SK-N-SH (cell line): ENCODE results near the gene ARID1A. TPM values are rescaled to one million over a fixed set of nuclear protein-coding genes. Genes with fewer than 3 reads are reported as not detected.
A peak's percentile ranks its signal among the peaks of the same experiment; 100 is the strongest.

Experiments used
- CTCF ChIA-PET: fragments of 300-600, 350-600 bp; formaldehyde crosslinking; extraction: SDS; loops from one replicate; lab custom pipeline; 2021; lab: Yijun Ruan, JAX
- POLR2A ChIA-PET: fragments of 350-600 bp; sonication (Branson Sonifier 250); formaldehyde crosslinking; extraction: SDS; loops from one replicate; lab custom pipeline; 2020; ENCODE audit warnings: antibody characterized with exemption, inconsistent platforms; lab: Yijun Ruan, JAX
- DNase-seq: peaks from one replicate; pipeline ENCODE4 v3.0.0; 2012
- H2AFZ ChIP-seq: fragments of 200-600 bp; sonication (generic); 2 replicates; pipeline ENCODE4 v1.8.1; 2016; ENCODE audit warnings: antibody characterized with exemption, mild to moderate bottlenecking, low read depth
- H3F3A ChIP-seq: fragments of 200-600 bp; sonication (generic); replicated peaks from 2 replicates; pipeline ENCODE3; 2016; ENCODE audit warnings: antibody characterized with exemption, mild to moderate bottlenecking; ENCODE audit not compliant: insufficient read depth
- H3K27ac ChIP-seq, 2 experiments: fragments of 200-500 bp in 1 of 2; fragments of 200-600 bp in 1 of 2; sonication (Bioruptor generic) in 1 of 2; sonication (generic), shearing (Covaris generic) in 1 of 2; 2 replicates each; pipeline versions ENCODE4 v1.5.1 to v1.6.1; 2014 to 2016; ENCODE audit warnings: low read depth in 2 of 2, inconsistent platforms in 1 of 2, low read length in 1 of 2, mild to moderate bottlenecking in 1 of 2, mixed read lengths in 1 of 2
- H3K27me3 ChIP-seq: fragments of 200-600 bp; sonication (generic), shearing (Covaris generic); 2 replicates; pipeline ENCODE4 v1.6.1; 2016; ENCODE audit warnings: mixed run types; ENCODE audit not compliant: insufficient read depth
- H3K36me3 ChIP-seq, 2 experiments: fragments of 200-500 bp in 1 of 2; fragments of 200-600 bp in 1 of 2; sonication (Bioruptor generic) in 1 of 2; sonication (generic) in 1 of 2; replicated peaks in 1 of 2; 2 replicates each; pipeline versions ENCODE3 to v1.5.1; 2014 to 2016; ENCODE audit warnings: low read length in 1 of 2, mild to moderate bottlenecking in 1 of 2; ENCODE audit not compliant: insufficient read depth in 2 of 2, control insufficient read depth in 1 of 2
- H3K4me1 ChIP-seq, 2 experiments: fragments of 200-500 bp in 1 of 2; fragments of 200-600 bp in 1 of 2; sonication (Bioruptor generic) in 1 of 2; sonication (generic), shearing (Covaris generic) in 1 of 2; 2 replicates each; pipeline versions ENCODE4 v1.5.1 to v1.6.1; 2014 to 2016; ENCODE audit warnings: low read depth in 1 of 2, low read length in 1 of 2, mixed run types in 1 of 2; ENCODE audit not compliant: insufficient read depth in 2 of 2, control insufficient read depth in 1 of 2
- H3K4me2 ChIP-seq: fragments of 200-600 bp; sonication (generic), shearing (Covaris generic); 2 replicates; pipeline ENCODE4 v1.6.1; 2017; ENCODE audit warnings: mixed run types
- H3K4me3 ChIP-seq, 2 experiments: fragments of 200-500 bp in 1 of 2; fragments of 200-600 bp in 1 of 2; sonication (Bioruptor generic) in 1 of 2; sonication (generic), shearing (Covaris generic) in 1 of 2; 2 replicates each; pipeline versions ENCODE4 v1.5.1 to v1.8.1; 2014 to 2016; ENCODE audit warnings: low read depth in 2 of 2, inconsistent platforms in 1 of 2, low read length in 1 of 2, mild to moderate bottlenecking in 1 of 2, mixed read lengths in 1 of 2, moderate library complexity in 1 of 2
- H3K79me2 ChIP-seq: fragments of 200-600 bp; sonication (generic); 2 replicates; pipeline ENCODE4 v1.8.1; 2017; ENCODE audit warnings: mild to moderate bottlenecking; ENCODE audit not compliant: insufficient read depth
- H3K9ac ChIP-seq: fragments of 200-600 bp; sonication (generic); 2 replicates; pipeline ENCODE4 v1.6.1; 2017; ENCODE audit warnings: mixed run types
- H3K9me2 ChIP-seq: fragments of 200-600 bp; sonication (generic); 2 replicates; pipeline ENCODE4 v1.6.1; 2017; ENCODE audit warnings: mixed run types
- H3K9me3 ChIP-seq: fragments of 200-600 bp; sonication (generic); 2 replicates; pipeline ENCODE4 v1.6.1; 2017; ENCODE audit warnings: mixed run types, mild to moderate bottlenecking, moderate library complexity
- H4K20me1 ChIP-seq: fragments of 200-600 bp; sonication (generic); 2 replicates; pipeline ENCODE4 v1.6.1; 2017; ENCODE audit warnings: mild to moderate bottlenecking, mixed run types; ENCODE audit not compliant: insufficient read depth
- ELF1 ChIP-seq: IDR thresholded peaks from 2 replicates; pipeline ENCODE4 v1.4.0; 2012
- NFIC ChIP-seq: IDR thresholded peaks from 2 replicates; pipeline ENCODE4 v1.4.0; 2012; ENCODE audit warnings: borderline replicate concordance
- POLR2AphosphoS5 ChIP-seq: IDR thresholded peaks from 2 replicates; pipeline ENCODE4 v1.6.1; 2012; ENCODE audit warnings: low read depth, low read length
- RAD21 ChIP-seq: IDR thresholded peaks from 2 replicates; pipeline ENCODE4 v1.6.1; 2012; ENCODE audit warnings: mild to moderate bottlenecking, low read length
- RCOR1 ChIP-seq: fragments of 150-350 bp; IDR thresholded peaks from 2 replicates; pipeline ENCODE4 v1.6.1; 2017; ENCODE audit warnings: antibody characterized with exemption, low read length
- RXRA ChIP-seq: IDR thresholded peaks from 2 replicates; pipeline ENCODE4 v1.4.0; 2012; ENCODE audit warnings: low read depth, mild to moderate bottlenecking, borderline replicate concordance
- YY1 ChIP-seq: IDR thresholded peaks from 2 replicates; pipeline ENCODE4 v1.4.0; 2012; ENCODE audit warnings: low read depth, mild to moderate bottlenecking
- WGBS: methylation state at CpG from one replicate; pipeline ENCODE4 v1.1.6; 2017; ENCODE audit warnings: low lambda C conversion rate; 5-methylcytosine and 5-hydroxymethylcytosine counted together
- polyA plus RNA-seq, 3 experiments: library from polyadenylated mRNA; depleted of rRNA; stranded (reverse); fragments of >200 nt; gene quantifications; 2 replicates each; pipeline ENCODE4 v1.2.3, GENCODE V29; 2012
- TF ChIP-seq, protein P1 (sequence below): fragments of 150-350 bp; IDR thresholded peaks from 2 replicates; pipeline ENCODE4 v1.6.1; 2016; ENCODE audit warnings: mild to moderate bottlenecking, low read depth, low read length
- TF ChIP-seq, protein P2 (sequence below): fragments of 200-600 bp; sonication (generic); IDR thresholded peaks from 2 replicates; pipeline ENCODE4 v1.6.1; 2017; ENCODE audit warnings: antibody characterized with exemption, mild to moderate bottlenecking, moderate library complexity
- TF ChIP-seq, protein P3 (sequence below): IDR thresholded peaks from 2 replicates; pipeline ENCODE4; 2012
- TF ChIP-seq, protein P4 (sequence below): IDR thresholded peaks from 2 replicates; pipeline ENCODE4 v1.4.0; 2012; ENCODE audit warnings: low read depth
- TF ChIP-seq, protein P5 (sequence below): fragments of 150-350 bp; IDR thresholded peaks from 2 replicates; pipeline ENCODE4 v1.6.1; 2017; ENCODE audit warnings: antibody characterized with exemption, low read length, low read depth, borderline replicate concordance

Gene ARID1A
- polyA plus RNA-seq, 1 of the 3 experiments (the other 2 are of a cell fraction): 26.5 TPM

DNA sequence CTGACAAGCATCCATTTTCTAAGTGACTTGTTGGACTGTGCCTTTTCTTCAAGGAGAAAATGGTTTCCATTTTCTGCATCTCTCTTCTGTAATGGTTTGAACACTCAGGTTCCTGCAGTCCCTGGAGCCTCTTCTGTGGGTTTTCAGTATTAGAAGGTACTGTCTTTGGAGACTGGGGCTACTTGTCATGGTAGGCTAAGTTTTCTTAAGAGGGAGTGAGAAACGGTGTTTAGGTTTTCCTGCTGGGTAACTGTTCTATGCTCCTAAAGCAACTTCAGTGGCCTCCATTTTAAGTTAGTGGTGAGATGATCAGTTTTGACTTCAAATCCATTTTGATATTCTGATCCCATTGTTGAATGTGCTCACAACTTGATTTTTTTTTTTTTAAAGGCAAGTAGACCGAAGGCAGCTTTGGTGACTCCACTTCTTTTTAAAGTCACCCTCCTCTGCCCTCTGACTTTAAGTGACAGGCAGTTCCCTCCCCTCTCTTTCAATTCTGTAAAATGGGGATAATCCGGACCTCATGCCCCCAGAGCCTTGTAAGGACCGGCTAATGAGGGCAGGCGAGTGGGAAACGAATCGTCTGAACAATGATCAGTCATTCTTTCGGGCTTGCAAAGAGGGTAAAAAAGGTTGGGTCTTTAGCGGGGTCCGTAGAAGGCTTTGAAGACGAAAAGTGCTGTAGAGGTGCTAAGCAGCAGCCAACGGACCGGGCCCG lies 1.0 kb upstream of the ARID1A start:
- Histone ChIP-seq H3K9me3 (no peaks in the 10 kb centered on the region), H3K4me2 (peak overlapping the region; percentile 91), H3K4me1 (peaks cover 28 to 35% of the 10 kb centered on the region in 2 experiments), H3K27me3 (no peaks in the 10 kb centered on the region), H2AFZ (peak overlapping the region; percentile 80), H3K9ac (peak overlapping the region; percentile 84), H3K4me3 (peak overlapping the region; percentile 74 to 83), H3K9me2 (no peaks in the 10 kb centered on the region), H4K20me1 (peaks cover 24% of the 10 kb centered on the region), H3K36me3 (peaks cover 0 to 2% of the 10 kb centered on the region in 2 experiments), H3K27ac (peak overlapping the region; percentile 95 to 99), H3K79me2 (peaks cover 53% of the 10 kb centered on the region), H3F3A (peaks cover 29% of the 10 kb centered on the region)
- WGBS: 14% methylated on average over 14 of the region's 14 CpGs
- TF ChIP-seq, protein P1, sequence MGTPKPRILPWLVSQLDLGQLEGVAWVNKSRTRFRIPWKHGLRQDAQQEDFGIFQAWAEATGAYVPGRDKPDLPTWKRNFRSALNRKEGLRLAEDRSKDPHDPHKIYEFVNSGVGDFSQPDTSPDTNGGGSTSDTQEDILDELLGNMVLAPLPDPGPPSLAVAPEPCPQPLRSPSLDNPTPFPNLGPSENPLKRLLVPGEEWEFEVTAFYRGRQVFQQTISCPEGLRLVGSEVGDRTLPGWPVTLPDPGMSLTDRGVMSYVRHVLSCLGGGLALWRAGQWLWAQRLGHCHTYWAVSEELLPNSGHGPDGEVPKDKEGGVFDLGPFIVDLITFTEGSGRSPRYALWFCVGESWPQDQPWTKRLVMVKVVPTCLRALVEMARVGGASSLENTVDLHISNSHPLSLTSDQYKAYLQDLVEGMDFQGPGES: no peak
- TF ChIP-seq ELF1 (no peak), RXRA (no peak), POLR2AphosphoS5 (no peak), NFIC (no peak), YY1 (peak; percentile 25; the same call in 1 of the 2 replicates), RCOR1 (no peak)
- TF ChIP-seq, protein P2, sequence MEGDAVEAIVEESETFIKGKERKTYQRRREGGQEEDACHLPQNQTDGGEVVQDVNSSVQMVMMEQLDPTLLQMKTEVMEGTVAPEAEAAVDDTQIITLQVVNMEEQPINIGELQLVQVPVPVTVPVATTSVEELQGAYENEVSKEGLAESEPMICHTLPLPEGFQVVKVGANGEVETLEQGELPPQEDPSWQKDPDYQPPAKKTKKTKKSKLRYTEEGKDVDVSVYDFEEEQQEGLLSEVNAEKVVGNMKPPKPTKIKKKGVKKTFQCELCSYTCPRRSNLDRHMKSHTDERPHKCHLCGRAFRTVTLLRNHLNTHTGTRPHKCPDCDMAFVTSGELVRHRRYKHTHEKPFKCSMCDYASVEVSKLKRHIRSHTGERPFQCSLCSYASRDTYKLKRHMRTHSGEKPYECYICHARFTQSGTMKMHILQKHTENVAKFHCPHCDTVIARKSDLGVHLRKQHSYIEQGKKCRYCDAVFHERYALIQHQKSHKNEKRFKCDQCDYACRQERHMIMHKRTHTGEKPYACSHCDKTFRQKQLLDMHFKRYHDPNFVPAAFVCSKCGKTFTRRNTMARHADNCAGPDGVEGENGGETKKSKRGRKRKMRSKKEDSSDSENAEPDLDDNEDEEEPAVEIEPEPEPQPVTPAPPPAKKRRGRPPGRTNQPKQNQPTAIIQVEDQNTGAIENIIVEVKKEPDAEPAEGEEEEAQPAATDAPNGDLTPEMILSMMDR: no peak
- POLR2A ChIA-PET: interaction anchor here (0.5 kb wide), 1 partner anchor 811 kb away, joined by 3 read pairs; no protein-coding TSS in a partner anchor
- CTCF ChIA-PET: interaction anchor here (0.6 to 5.3 kb wide), 4 partner anchors 17 to 746 kb away, joined by 3 to 51 read pairs (median 24); no protein-coding TSS in a partner anchor
- DNase-seq: no peak

DNA sequence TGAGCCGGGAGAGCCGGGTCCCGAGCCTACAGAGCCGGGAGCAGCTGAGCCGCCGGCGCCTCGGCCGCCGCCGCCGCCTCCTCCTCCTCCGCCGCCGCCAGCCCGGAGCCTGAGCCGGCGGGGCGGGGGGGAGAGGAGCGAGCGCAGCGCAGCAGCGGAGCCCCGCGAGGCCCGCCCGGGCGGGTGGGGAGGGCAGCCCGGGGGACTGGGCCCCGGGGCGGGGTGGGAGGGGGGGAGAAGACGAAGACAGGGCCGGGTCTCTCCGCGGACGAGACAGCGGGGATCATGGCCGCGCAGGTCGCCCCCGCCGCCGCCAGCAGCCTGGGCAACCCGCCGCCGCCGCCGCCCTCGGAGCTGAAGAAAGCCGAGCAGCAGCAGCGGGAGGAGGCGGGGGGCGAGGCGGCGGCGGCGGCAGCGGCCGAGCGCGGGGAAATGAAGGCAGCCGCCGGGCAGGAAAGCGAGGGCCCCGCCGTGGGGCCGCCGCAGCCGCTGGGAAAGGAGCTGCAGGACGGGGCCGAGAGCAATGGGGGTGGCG lies 371 bp downstream of the ARID1A start:
- TF ChIP-seq, protein P3, sequence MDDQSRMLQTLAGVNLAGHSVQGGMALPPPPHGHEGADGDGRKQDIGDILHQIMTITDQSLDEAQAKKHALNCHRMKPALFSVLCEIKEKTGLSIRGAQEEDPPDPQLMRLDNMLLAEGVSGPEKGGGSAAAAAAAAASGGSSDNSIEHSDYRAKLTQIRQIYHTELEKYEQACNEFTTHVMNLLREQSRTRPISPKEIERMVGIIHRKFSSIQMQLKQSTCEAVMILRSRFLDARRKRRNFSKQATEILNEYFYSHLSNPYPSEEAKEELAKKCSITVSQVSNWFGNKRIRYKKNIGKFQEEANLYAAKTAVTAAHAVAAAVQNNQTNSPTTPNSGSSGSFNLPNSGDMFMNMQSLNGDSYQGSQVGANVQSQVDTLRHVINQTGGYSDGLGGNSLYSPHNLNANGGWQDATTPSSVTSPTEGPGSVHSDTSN: no peak
- TF ChIP-seq NFIC (no peak), RAD21 (no peak)
- TF ChIP-seq, protein P4, sequence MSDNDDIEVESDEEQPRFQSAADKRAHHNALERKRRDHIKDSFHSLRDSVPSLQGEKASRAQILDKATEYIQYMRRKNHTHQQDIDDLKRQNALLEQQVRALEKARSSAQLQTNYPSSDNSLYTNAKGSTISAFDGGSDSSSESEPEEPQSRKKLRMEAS: no peak
- TF ChIP-seq, protein P5, sequence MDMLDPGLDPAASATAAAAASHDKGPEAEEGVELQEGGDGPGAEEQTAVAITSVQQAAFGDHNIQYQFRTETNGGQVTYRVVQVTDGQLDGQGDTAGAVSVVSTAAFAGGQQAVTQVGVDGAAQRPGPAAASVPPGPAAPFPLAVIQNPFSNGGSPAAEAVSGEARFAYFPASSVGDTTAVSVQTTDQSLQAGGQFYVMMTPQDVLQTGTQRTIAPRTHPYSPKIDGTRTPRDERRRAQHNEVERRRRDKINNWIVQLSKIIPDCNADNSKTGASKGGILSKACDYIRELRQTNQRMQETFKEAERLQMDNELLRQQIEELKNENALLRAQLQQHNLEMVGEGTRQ: no peak
- H3K4me3 ChIP-seq: peak overlapping the region; percentile 74 to 83
- H3K79me2 ChIP-seq: peaks cover 67% of the 10 kb centered on the region
- peaks cover 0 to 12% of the 10 kb centered on the region in 2 experiments for H3K36me3 ChIP-seq
- peak; percentile 73 for DNase-seq
- ChIA-PET CTCF (interaction anchor here (1.1 to 4.6 kb wide), 3 partner anchors 93 to 114 kb away, joined by 3 to 24 read pairs (median 19); partner anchors contain the start of gene PIGV), POLR2A (interaction anchor here (2.1 kb wide), 2 partner anchors 28 to 92 kb away, joined by 7 to 9 read pairs; partner anchors contain the start of gene PIGV)
- WGBS: 2% methylated on average over 11 of the region's 72 CpGs
- H3K9ac ChIP-seq: peak overlapping the region; percentile 84
- peaks cover 28% of the 10 kb centered on the region for H3F3A ChIP-seq
- no peaks in the 10 kb centered on the region for H3K9me2 ChIP-seq
- H2AFZ ChIP-seq: no peak overlapping the region
- H3K4me1 ChIP-seq: peaks cover 39 to 43% of the 10 kb centered on the region in 2 experiments
- H3K27ac ChIP-seq: peak overlapping the region; percentile 95 to 99
- H4K20me1 ChIP-seq: peaks cover 38% of the 10 kb centered on the region
- no peaks in the 10 kb centered on the region for H3K9me3 ChIP-seq
- peak overlapping the region; percentile 88; the same call in 1 of the 2 replicates for H3K4me2 ChIP-seq
- H3K27me3 ChIP-seq: no peaks in the 10 kb centered on the region
